Adipocyte (in vitro differentiated cells): ENCODE data around the gene PMFBP1.
A peak's percentile ranks its signal among the peaks of the same experiment; 100 is the strongest.
"Not testable (repeated sequence)": the region's sequence is repeated elsewhere in the genome, so short reads cannot be mapped to it uniquely, and the experiment has no call there.

Experiments used
- DNase-seq: peaks from one replicate; pipeline ENCODE4 v3.0.0-alpha.2; 2015; ENCODE audit warnings: low read depth
- H3K27me3 ChIP-seq: replicated peaks from 2 replicates; pipeline ENCODE4 v1.7.0; 2013; ENCODE audit warnings: mild to moderate bottlenecking, low read length, moderate library complexity; ENCODE audit not compliant: control insufficient read depth, insufficient read depth
- H3K36me3 ChIP-seq: 2 replicates; pipeline ENCODE4 v1.7.0; 2013; ENCODE audit warnings: low read length, mild to moderate bottlenecking, moderate library complexity; ENCODE audit not compliant: control insufficient read depth, insufficient read depth, severe bottlenecking
- H3K4me1 ChIP-seq: 2 replicates; pipeline ENCODE4 v1.7.0; 2013; ENCODE audit warnings: mild to moderate bottlenecking, low read length, moderate library complexity; ENCODE audit not compliant: control insufficient read depth, insufficient read depth
- H3K4me3 ChIP-seq: 2 replicates; pipeline ENCODE4 v1.7.0; 2013; ENCODE audit warnings: mild to moderate bottlenecking, low read length, moderate library complexity
- H3K9ac ChIP-seq: 2 replicates; pipeline ENCODE4 v1.7.0; 2013; ENCODE audit warnings: mild to moderate bottlenecking, low read length, moderate library complexity
- H3K9me3 ChIP-seq: 2 replicates; pipeline ENCODE4 v1.7.0; 2013; ENCODE audit warnings: mild to moderate bottlenecking, low read length, moderate library complexity; ENCODE audit not compliant: control insufficient read depth

The PMFBP1 gene

GRCh38 chr16:72098936-72099335 is 73.0 kb downstream of the PMFBP1 start:
- H3K9ac ChIP-seq: no peak overlapping the region
- H3K9me3 ChIP-seq: no peaks in the 10 kb centered on the region
- peaks cover 16% of the 10 kb centered on the region for H3K4me1 ChIP-seq
- peaks cover 77% of the 10 kb centered on the region for H3K36me3 ChIP-seq
- no peaks in the 10 kb centered on the region for H3K27me3 ChIP-seq
- DNase-seq: no peak
- H3K4me3 ChIP-seq: no peak overlapping the region

GRCh38 chr16:72094266-72094610 is 77.7 kb downstream of the PMFBP1 start:
- H3K4me1 ChIP-seq: peaks cover 32% of the 10 kb centered on the region
- no peaks in the 10 kb centered on the region for H3K27me3 ChIP-seq
- DNase-seq: no peak
- peaks cover 45% of the 10 kb centered on the region for H3K36me3 ChIP-seq
- no peaks in the 10 kb centered on the region for H3K9me3 ChIP-seq
- peak overlapping the region; percentile 99 for H3K4me3 ChIP-seq
- peak overlapping the region; percentile 98 for H3K9ac ChIP-seq

GRCh38 chr16:72093448-72094265 is 78.3 kb downstream of the PMFBP1 start, which contains the start of the genes DHX38 and TXNL4B:
Gene DHX38, plus strand, starts transcription at chr16:72093847. Its CDS starts 2,311 bp downstream, at chr16:72096158.
Gene TXNL4B, minus strand, starts transcription at chr16:72093620. Its CDS starts 2,871 bp downstream, at chr16:72090749.
- Histone ChIP-seq H3K36me3 (peaks cover 45% of the 10 kb centered on the region), H3K9ac (peak within 1 kb of the TSS; percentile 98), H3K4me1 (peaks cover 32% of the 10 kb centered on the region), H3K9me3 (no peaks in the 10 kb centered on the region), H3K4me3 (peak within 1 kb of the TSS; percentile 99), H3K27me3 (no peaks in the 10 kb centered on the region)
- peak; percentile 99 for DNase-seq

GRCh38 chr16:72092832-72093447 is 79.0 kb downstream of the PMFBP1 start:
- DNase-seq: peak; percentile 77
- Histone ChIP-seq H3K36me3 (peaks cover 48% of the 10 kb centered on the region), H3K4me3 (peak overlapping the region; percentile 99)

GRCh38 chr16:72091217-72091616 is 80.7 kb downstream of the PMFBP1 start:
- Histone ChIP-seq H3K9ac (peak overlapping the region; percentile 5), H3K36me3 (peaks cover 45% of the 10 kb centered on the region), H3K4me1 (peaks cover 32% of the 10 kb centered on the region), H3K27me3 (no peaks in the 10 kb centered on the region), H3K4me3 (peak overlapping the region; percentile 99), H3K9me3 (no peaks in the 10 kb centered on the region)
- DNase-seq: no peak

More at GRCh38 chr16:72092832-72093447, 79.0 kb downstream of the PMFBP1 start:
- Histone ChIP-seq H3K9ac (peak overlapping the region; percentile 98), H3K9me3 (no peaks in the 10 kb centered on the region), H3K27me3 (no peaks in the 10 kb centered on the region), H3K4me1 (peaks cover 32% of the 10 kb centered on the region)

GRCh38 chr16:72085002-72085401 is 87.0 kb downstream of the PMFBP1 start:
- DNase-seq: no peak
- peaks cover 54% of the 10 kb centered on the region for H3K36me3 ChIP-seq
- H3K4me1 ChIP-seq: no peaks in the 10 kb centered on the region
- H3K9ac ChIP-seq: no peak overlapping the region
- no peaks in the 10 kb centered on the region for H3K27me3 ChIP-seq
- no peak overlapping the region for H3K4me3 ChIP-seq
- H3K9me3 ChIP-seq: peaks cover 7% of the 10 kb centered on the region

- Histone ChIP-seq H3K9me3 (peaks cover 7% of the 10 kb centered on the region), H3K9ac (no peak overlapping the region), H3K27me3 (no peaks in the 10 kb centered on the region), H3K4me1 (no peaks in the 10 kb centered on the region), H3K4me3 (no peak overlapping the region), H3K36me3 (peaks cover 48% of the 10 kb centered on the region)
- DNase-seq: no peak
Observed at GRCh38 chr16:72084445-72084844, 87.5 kb downstream of the PMFBP1 start.

- Histone ChIP-seq H3K4me3 (no peak overlapping the region), H3K9me3 (peaks cover 7% of the 10 kb centered on the region), H3K27me3 (no peaks in the 10 kb centered on the region), H3K9ac (no peak overlapping the region), H3K4me1 (peaks cover 5% of the 10 kb centered on the region), H3K36me3 (peaks cover 43% of the 10 kb centered on the region)
- DNase-seq: no peak
Observed at GRCh38 chr16:72083778-72084404, 88.1 kb downstream of the PMFBP1 start.

GRCh38 chr16:72076991-72077706 is 94.8 kb downstream of the PMFBP1 start:
- not testable (repeated sequence) for H3K36me3 ChIP-seq, H3K9me3 ChIP-seq, H3K9ac ChIP-seq, H3K4me3 ChIP-seq, DNase-seq, H3K27me3 ChIP-seq
- H3K4me1 ChIP-seq: peaks cover 30% of the 10 kb centered on the region

- not testable (repeated sequence) for H3K4me3 ChIP-seq, H3K27me3 ChIP-seq, H3K36me3 ChIP-seq, DNase-seq, H3K9ac ChIP-seq, H3K9me3 ChIP-seq
- peaks cover 30% of the 10 kb centered on the region for H3K4me1 ChIP-seq
Observed at GRCh38 chr16:72075067-72075466, 96.9 kb downstream of the PMFBP1 start.
